Cardiac muscle cell (in vitro differentiated cells and primary cell): ENCODE measurements around the gene HSH2D. TPM values are rescaled to one million over a fixed set of nuclear protein-coding genes. Genes with fewer than 3 reads are reported as not detected.

Experiments
- DNase-seq, 2 donors: peaks; one replicate each; pipeline versions ENCODE4 v3.0.0 to v3.0.0-alpha.2; 2010 to 2017; ENCODE audit warnings: low read depth in 1 of 2, low spot score in 1 of 2
- H3K27ac ChIP-seq: fragments of 200-600 bp; sonication (generic); 2 replicates; pipeline ENCODE4 v1.5.1; 2016
- H3K27me3 ChIP-seq: fragments of 200-600 bp; sonication (generic); 2 replicates; pipeline ENCODE4 v1.6.0; 2016; ENCODE audit warnings: control low read depth
- H3K36me3 ChIP-seq: fragments of 200-600 bp; sonication (generic); 2 replicates; pipeline ENCODE4 v1.5.1; 2016; ENCODE audit warnings: control low read depth
- H3K4me1 ChIP-seq: fragments of 200-600 bp; sonication (generic); 2 replicates; pipeline ENCODE4 v1.8.1; 2017; ENCODE audit warnings: low read depth, mild to moderate bottlenecking, mixed run types
- H3K4me3 ChIP-seq: fragments of 200-600 bp; sonication (generic); 2 replicates; pipeline ENCODE4 v1.5.1; 2016; ENCODE audit warnings: mild to moderate bottlenecking
- H3K9me3 ChIP-seq: fragments of 200-600 bp; sonication (generic); 2 replicates; pipeline ENCODE4 v1.5.1; 2017; ENCODE audit warnings: low read depth, mild to moderate bottlenecking, control low read depth
- polyA plus RNA-seq: library from polyadenylated mRNA; unstranded; fragments of >200 nt; fragmentation: Nextera tagmentation; extraction: Ambion mirVana; gene quantifications from 2 replicates; pipeline ENCODE4 v1.2.1, GENCODE V29; 2016
- total RNA-seq: library from RNA; depleted of rRNA; stranded (reverse); fragments of >200 nt; gene quantifications from 2 replicates; pipeline ENCODE4 v1.2.3, GENCODE V29; 2016
- TF ChIP-seq, protein P1 (sequence below): IDR thresholded peaks from 2 replicates; pipeline ENCODE4 v1.5.1; 2012; ENCODE audit warnings: low read depth, mild to moderate bottlenecking, low read length

Gene HSH2D
- total and polyA plus RNA-seq, 2 experiments from 2014 or later: not detected

DNA sequence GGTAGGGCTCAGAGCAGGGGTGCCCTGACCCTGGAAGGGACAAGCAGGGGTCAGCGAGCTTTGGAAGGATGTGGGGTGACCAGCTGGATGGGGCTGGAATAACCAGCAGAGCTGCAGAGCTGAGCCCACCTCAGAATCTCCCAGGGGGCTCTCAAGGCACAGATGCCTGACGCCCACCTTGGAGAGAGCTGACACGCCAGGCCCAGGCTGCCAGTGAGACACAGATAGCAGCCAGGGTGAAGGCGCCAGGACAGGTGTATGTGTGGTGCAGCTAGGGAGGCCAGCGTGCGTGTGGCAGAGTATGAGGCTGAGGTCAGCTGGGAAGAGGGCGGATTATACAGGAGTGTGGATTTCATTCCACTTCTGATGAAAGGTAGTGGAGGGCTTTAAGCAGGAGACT, 63.2 kb downstream of the HSH2D start:
- TF ChIP-seq, protein P1, sequence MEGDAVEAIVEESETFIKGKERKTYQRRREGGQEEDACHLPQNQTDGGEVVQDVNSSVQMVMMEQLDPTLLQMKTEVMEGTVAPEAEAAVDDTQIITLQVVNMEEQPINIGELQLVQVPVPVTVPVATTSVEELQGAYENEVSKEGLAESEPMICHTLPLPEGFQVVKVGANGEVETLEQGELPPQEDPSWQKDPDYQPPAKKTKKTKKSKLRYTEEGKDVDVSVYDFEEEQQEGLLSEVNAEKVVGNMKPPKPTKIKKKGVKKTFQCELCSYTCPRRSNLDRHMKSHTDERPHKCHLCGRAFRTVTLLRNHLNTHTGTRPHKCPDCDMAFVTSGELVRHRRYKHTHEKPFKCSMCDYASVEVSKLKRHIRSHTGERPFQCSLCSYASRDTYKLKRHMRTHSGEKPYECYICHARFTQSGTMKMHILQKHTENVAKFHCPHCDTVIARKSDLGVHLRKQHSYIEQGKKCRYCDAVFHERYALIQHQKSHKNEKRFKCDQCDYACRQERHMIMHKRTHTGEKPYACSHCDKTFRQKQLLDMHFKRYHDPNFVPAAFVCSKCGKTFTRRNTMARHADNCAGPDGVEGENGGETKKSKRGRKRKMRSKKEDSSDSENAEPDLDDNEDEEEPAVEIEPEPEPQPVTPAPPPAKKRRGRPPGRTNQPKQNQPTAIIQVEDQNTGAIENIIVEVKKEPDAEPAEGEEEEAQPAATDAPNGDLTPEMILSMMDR: no peak
- H3K4me1 ChIP-seq: no peaks in the 10 kb centered on the region
- H3K36me3 ChIP-seq: peaks cover 12% of the 10 kb centered on the region
- H3K27me3 ChIP-seq: no peaks in the 10 kb centered on the region
- DNase-seq: no peak
- H3K9me3 ChIP-seq: no peaks in the 10 kb centered on the region
- no peak overlapping the region for H3K27ac ChIP-seq
- no peak overlapping the region for H3K4me3 ChIP-seq

DNA sequence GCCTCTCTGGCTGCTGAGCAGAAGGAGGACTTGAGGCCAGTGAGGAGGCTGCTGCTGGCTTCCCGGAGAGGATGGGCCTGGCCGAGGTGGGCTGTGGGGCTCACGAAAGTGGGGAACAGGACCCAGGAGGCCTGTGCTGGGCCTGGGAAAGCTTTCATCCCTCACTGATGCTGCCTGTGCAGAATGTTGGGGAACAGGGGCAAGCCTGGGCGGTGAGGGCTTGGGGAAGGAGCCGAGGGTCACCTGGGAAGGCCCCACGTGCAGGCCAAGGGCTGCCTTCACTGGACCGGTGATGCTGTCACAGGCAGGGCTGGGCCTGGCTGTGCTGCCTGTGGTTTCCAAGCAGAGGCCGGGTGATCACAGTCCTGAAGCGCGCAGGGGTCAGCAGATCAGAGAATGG, 63.6 kb downstream of the HSH2D start:
- Histone ChIP-seq H3K9me3 (no peaks in the 10 kb centered on the region), H3K27me3 (no peaks in the 10 kb centered on the region), H3K4me1 (no peaks in the 10 kb centered on the region), H3K4me3 (no peak overlapping the region), H3K27ac (no peak overlapping the region), H3K36me3 (peaks cover 12% of the 10 kb centered on the region)
- no peak for DNase-seq
- TF ChIP-seq, protein P1: no peak

DNA sequence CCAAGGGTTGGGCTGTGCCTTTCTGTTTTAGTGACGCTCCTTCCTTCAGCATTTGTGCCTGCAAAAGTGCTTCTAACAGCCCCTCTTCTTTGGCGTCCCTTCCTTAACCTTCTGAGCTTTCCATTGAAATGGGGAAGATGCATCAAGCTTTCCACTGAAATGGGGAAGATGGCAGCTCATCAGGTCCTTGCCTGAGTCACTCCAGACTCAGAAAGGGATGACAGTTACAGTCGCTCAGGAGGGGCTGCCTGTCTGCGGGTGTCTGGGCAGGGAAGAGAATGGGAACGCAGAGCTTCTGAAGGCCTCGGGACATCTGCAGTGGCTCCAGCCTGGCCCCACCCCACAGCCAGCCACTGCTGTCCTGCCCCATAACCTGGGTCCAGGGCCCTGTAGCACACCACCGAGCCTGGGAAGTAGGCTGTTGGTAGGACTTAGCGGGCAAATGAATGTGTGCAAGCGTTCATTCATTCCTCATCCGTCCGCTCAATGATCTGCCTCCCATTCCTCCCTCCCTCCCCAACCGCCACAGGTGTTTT, 64.1 kb downstream of the HSH2D start:
- no peaks in the 10 kb centered on the region for H3K9me3 ChIP-seq
- no peak overlapping the region for H3K27ac ChIP-seq
- H3K4me1 ChIP-seq: no peaks in the 10 kb centered on the region
- no peak for DNase-seq
- H3K27me3 ChIP-seq: no peaks in the 10 kb centered on the region
- TF ChIP-seq, protein P1: no peak
- peaks cover 12% of the 10 kb centered on the region for H3K36me3 ChIP-seq
- H3K4me3 ChIP-seq: no peak overlapping the region

Other genes starting within 250 kb of the HSH2D start
- not detected in 2 replicates for gene CYP4F2, start 245.6 kb upstream of the HSH2D start, total RNA-seq
- gene CYP4F2, start 245.6 kb upstream of the HSH2D start, polyA plus RNA-seq: not detected in 2 replicates
- gene CYP4F11, start 209.2 kb upstream of the HSH2D start, total RNA-seq: not detected in 2 replicates
- gene CYP4F11, start 209.2 kb upstream of the HSH2D start, polyA plus RNA-seq: not detected in 2 replicates
- gene OR10H4, start 194.7 kb upstream of the HSH2D start, total RNA-seq: not detected in 2 replicates
- not detected in 2 replicates for gene OR10H4, start 194.7 kb upstream of the HSH2D start, polyA plus RNA-seq
- gene TPM4, start 67.2 kb upstream of the HSH2D start, total RNA-seq: 184 and 268 TPM in 2 replicates
- gene TPM4, start 67.2 kb upstream of the HSH2D start, polyA plus RNA-seq: 118 and 120 TPM in 2 replicates
- gene RAB8A, start 31.8 kb upstream of the HSH2D start, total RNA-seq: 38.2 and 52.0 TPM in 2 replicates
- 87.3 and 93.8 TPM in 2 replicates for gene RAB8A, start 31.8 kb upstream of the HSH2D start, polyA plus RNA-seq
- not detected in 2 replicates for gene CIB3, start 29.8 kb downstream of the HSH2D start, total RNA-seq
- gene CIB3, start 29.8 kb downstream of the HSH2D start, polyA plus RNA-seq: not detected in 2 replicates
- gene FAM32A, start 41.7 kb downstream of the HSH2D start, total RNA-seq: 146 and 154 TPM in 2 replicates
- gene FAM32A, start 41.7 kb downstream of the HSH2D start, polyA plus RNA-seq: 163 and 209 TPM in 2 replicates
- 120 and 158 TPM in 2 replicates for gene AP1M1, start 54.2 kb downstream of the HSH2D start, total RNA-seq
- 105 and 114 TPM in 2 replicates for gene AP1M1, start 54.2 kb downstream of the HSH2D start, polyA plus RNA-seq
- gene KLF2, start 181.1 kb downstream of the HSH2D start, total RNA-seq: 7.8 and 13.4 TPM in 2 replicates
- 10.9 and 12.1 TPM in 2 replicates for gene KLF2, start 181.1 kb downstream of the HSH2D start, polyA plus RNA-seq